AG04449 (cell line): ENCODE measurements around the gene UNC50.

Experiments
- CTCF ChIA-PET: fragments of 350-600 bp; formaldehyde crosslinking; extraction: SDS; loops from one replicate; lab custom pipeline; 2021; ENCODE audit warnings: antibody characterized with exemption; lab: Yijun Ruan, JAX
- POLR2A ChIA-PET: fragments of 400-600, 350-600 bp; formaldehyde crosslinking; extraction: SDS; loops from one replicate; lab custom pipeline; 2020; ENCODE audit warnings: antibody characterized with exemption, inconsistent platforms; lab: Yijun Ruan, JAX
- DNase-seq: peaks from one replicate; pipeline ENCODE4 v3.0.0-alpha.2; 2010; ENCODE audit warnings: low read depth, low spot score
- H3K4me3 ChIP-seq: 2 replicates; pipeline ENCODE4 v1.5.1; 2011; ENCODE audit warnings: low read depth, mild to moderate bottlenecking, control low read depth, low read length
- TF ChIP-seq, protein P1 (sequence below): IDR thresholded peaks from one replicate; pipeline ENCODE4 v1.5.1; 2011; ENCODE audit warnings: mild to moderate bottlenecking, moderate library complexity, low read length, control low read depth, inconsistent platforms; ENCODE audit not compliant: insufficient read depth; ENCODE audit errors: missing control alignments

Gene UNC50

DNA sequence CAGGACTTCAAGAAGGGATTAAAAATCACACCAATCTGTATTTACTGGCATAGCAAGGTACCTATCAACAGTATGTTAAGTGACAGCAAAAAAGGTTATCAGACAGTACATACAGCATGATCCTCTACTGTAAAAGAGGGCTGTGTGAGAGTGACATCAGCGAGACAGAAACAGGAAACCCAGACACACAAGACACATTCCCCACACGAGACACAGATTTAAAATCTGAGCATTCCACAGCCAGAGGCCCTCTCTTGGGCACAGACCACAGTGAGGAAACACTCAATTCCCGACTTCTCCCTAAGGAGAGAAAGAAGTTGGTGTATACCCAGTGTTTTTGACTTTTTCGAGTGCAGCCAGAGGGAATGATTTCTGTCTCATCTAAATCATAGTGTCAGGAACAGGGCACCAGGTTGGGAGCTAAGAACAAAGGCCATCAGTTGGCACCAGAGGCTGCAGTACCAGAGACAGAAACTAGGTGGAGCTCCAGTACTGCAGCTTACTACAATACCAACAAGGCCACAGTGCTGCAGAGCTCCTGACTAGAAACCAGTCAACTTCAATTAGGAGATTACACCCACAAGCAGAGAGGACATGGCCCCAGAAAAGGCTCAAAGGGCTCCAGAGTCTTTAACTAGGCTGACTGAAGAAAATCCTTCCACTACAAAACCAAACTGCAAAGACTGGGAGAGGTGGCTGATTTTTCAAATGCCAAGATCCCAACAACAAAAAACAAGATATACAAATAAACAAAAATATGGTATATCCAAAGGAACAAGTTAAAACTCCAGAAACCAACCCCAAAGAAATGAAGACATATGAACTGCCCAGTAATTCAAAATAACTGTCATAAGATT, 41.0 kb downstream of the UNC50 start:
- ChIA-PET CTCF (interaction anchor here (0.5 to 3.2 kb wide), 33 partner anchors 10 to 1611 kb away, joined by 3 to 73 read pairs (median 4); partner anchors contain the start of genes LIPT1 and REV1), POLR2A (no interaction called here)
- TF ChIP-seq, protein P1, sequence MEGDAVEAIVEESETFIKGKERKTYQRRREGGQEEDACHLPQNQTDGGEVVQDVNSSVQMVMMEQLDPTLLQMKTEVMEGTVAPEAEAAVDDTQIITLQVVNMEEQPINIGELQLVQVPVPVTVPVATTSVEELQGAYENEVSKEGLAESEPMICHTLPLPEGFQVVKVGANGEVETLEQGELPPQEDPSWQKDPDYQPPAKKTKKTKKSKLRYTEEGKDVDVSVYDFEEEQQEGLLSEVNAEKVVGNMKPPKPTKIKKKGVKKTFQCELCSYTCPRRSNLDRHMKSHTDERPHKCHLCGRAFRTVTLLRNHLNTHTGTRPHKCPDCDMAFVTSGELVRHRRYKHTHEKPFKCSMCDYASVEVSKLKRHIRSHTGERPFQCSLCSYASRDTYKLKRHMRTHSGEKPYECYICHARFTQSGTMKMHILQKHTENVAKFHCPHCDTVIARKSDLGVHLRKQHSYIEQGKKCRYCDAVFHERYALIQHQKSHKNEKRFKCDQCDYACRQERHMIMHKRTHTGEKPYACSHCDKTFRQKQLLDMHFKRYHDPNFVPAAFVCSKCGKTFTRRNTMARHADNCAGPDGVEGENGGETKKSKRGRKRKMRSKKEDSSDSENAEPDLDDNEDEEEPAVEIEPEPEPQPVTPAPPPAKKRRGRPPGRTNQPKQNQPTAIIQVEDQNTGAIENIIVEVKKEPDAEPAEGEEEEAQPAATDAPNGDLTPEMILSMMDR: peak; percentile 93
- H3K4me3 ChIP-seq: no peak overlapping the region
- DNase-seq: peak; percentile 21

DNA sequence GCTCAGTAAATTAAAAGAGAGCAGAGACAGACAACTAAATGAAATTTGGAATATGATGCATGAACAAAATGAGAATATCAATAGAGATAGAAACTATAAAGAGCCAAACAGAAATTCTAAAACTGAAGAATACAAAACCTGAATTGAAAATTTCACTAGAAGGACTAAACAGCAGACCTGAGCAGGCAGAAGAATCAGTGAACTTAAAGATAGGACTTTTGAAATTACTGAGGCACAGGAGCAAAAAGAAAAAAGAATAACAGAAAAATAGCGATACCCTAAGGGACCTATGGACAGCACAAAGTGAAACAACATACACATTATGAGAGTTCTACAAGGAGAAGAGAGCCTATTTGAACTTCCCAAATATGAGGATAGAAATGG, 41.6 kb downstream of the UNC50 start:
- H3K4me3 ChIP-seq: no peak overlapping the region
- no peak for DNase-seq
- TF ChIP-seq, protein P1: no peak
- CTCF ChIA-PET: interaction anchor here (0.6 to 3.2 kb wide), 26 partner anchors 10 to 1611 kb away, joined by 3 to 73 read pairs (median 4); partner anchors contain the start of gene REV1
- POLR2A ChIA-PET: no interaction called here

DNA sequence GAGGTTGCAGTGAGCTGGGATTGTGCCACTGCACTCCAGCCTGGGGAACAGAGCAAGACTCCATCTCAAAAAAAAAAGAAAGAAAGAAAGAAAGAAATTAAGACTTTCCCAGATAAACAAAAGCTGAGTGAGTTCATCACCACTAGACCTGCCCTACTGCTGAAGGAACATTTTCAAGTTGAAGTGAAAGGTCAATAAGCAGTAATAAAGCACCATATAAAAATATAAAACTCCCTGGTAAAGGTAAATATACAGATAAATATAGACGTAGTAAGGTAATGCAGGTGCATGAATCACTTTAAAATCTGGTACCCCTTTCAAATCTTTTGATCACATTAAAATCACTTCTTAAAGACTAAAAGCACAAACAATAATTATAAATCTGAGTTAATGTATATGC, 42.6 kb downstream of the UNC50 start:
- POLR2A ChIA-PET: no interaction called here
- no peak overlapping the region for H3K4me3 ChIP-seq
- CTCF ChIA-PET: interaction anchor here (0.9 kb wide), 1 partner anchor 413 kb away, joined by 3 read pairs; no protein-coding TSS in a partner anchor
- no peak for DNase-seq
- TF ChIP-seq, protein P1: no peak

DNA sequence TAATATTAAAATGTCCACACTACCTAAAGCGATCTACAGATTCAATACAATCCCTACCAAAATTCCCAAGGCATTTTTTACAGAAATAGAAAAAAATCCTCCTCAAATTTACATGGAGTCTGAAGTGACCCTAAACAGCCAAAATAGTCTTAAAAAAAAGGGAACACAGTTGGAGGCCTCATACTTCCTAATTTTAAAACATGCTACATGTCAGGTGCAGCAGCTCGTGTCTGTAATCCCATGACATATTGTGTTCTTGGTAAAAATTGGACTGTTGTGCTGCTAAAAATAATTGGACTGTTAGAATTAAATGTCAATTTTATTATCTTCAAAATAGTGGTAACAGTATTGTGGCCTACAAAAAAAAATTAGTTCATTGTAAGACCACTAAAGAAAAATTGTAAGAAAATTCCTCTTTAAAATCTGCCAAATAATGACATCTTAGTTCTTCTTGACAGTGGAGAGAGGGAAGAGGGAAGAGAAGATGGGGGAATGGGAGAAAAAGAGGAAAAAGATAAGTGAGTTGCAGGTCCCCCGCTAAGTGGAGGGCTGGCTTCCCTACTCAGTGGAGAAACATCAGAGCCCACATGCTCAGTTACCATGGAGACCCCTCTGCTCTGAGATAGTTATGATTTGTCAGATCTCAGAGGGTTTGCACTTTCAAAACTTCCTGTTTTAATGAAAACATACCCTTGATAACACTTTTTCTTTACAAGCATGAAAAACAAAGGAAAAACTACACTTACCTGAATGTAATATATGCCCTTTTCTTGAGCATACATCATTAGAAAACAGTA, 46.5 kb downstream of the UNC50 start:
- POLR2A ChIA-PET: no interaction called here
- TF ChIP-seq, protein P1: no peak
- CTCF ChIA-PET: no interaction called here

DNA sequence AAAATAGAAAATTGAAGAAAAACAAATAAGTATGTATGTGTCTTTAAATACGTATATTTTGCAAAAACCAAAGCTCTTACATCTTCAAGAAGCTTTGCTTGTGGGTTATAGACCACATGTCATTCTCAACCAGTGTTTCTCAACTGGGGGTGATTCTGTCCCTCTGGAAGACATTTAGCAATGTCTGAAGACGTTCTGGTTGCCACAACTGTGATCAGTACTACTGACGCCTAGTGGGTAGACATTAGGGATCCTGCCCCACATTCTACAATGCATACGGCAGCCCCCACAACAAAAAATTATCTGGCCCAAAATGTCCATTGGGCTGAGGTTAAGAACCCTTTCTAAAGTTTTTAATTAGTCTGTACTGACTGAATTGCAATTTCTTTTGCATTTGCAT, 48.4 kb downstream of the UNC50 start:
- DNase-seq: no peak
- H3K4me3 ChIP-seq: no peak overlapping the region
- CTCF ChIA-PET: interaction anchor here (0.9 to 1.7 kb wide), 3 partner anchors 179 to 1606 kb away, joined by 3 to 8 read pairs (median 3); no protein-coding TSS in a partner anchor
- TF ChIP-seq, protein P1: no peak
- POLR2A ChIA-PET: no interaction called here

More for the DNA sequence above, 46.5 kb downstream of the UNC50 start:
- no peak overlapping the region for H3K4me3 ChIP-seq
- DNase-seq: no peak
